HepG2 (cell line): ENCODE measurements around the gene ZNRF3. TPM values are rescaled to one million over a fixed set of nuclear protein-coding genes. Genes with fewer than 3 reads are reported as not detected.

Source experiments
- CEBPG ChIP-seq: IDR thresholded peaks from 2 replicates; pipeline ENCODE4 v1.6.1; 2016
- ERF ChIP-seq: IDR thresholded peaks from 2 replicates; pipeline ENCODE4 v1.6.1; 2018; ENCODE audit warnings: missing biosample characterization, missing genetic modification reagents
- MAFG ChIP-seq: sonication (generic); formaldehyde crosslinking; IDR thresholded peaks from 2 replicates; pipeline ENCODE4 v1.5.1; 2020; ENCODE audit warnings: mild to moderate bottlenecking, missing genetic modification reagents
- MBD4 ChIP-seq: IDR thresholded peaks from 2 replicates; pipeline ENCODE4 v1.6.1; 2012; ENCODE audit warnings: low read length, inconsistent platforms, borderline replicate concordance
- MIER3 ChIP-seq: IDR thresholded peaks from 2 replicates; pipeline ENCODE4 v1.6.1; 2016; ENCODE audit warnings: missing compliant biosample characterization, borderline replicate concordance
- POGZ ChIP-seq: sonication (generic); formaldehyde crosslinking; IDR thresholded peaks from 2 replicates; pipeline ENCODE4 v1.4.0; 2020; ENCODE audit warnings: mild to moderate bottlenecking, missing genetic modification reagents
- SIX1 ChIP-seq: sonication (generic); formaldehyde crosslinking; IDR thresholded peaks from 2 replicates; pipeline ENCODE4 v1.4.0; 2020; ENCODE audit warnings: missing genetic modification reagents, borderline replicate concordance
- SOX5 ChIP-seq: IDR thresholded peaks from 2 replicates; pipeline ENCODE4 v1.6.1; 2016; ENCODE audit warnings: borderline replicate concordance
- SRY ChIP-seq: sonication (generic); formaldehyde crosslinking; IDR thresholded peaks from 2 replicates; pipeline ENCODE4 v1.8.0; 2022; ENCODE audit warnings: mild to moderate bottlenecking, missing genetic modification reagents
- ZNF317 ChIP-seq: sonication (generic); formaldehyde crosslinking; IDR thresholded peaks from 2 replicates; pipeline ENCODE4 v1.5.0; 2020; ENCODE audit warnings: mild to moderate bottlenecking, missing genetic modification reagents
- ZNF777 ChIP-seq: sonication (generic); formaldehyde crosslinking; IDR thresholded peaks from 2 replicates; pipeline ENCODE4 v1.4.0; 2020; ENCODE audit warnings: missing genetic modification reagents
- ZSCAN29 ChIP-seq: sonication (generic); formaldehyde crosslinking; conservative IDR thresholded peaks from 2 replicates; pipeline ENCODE4 v1.4.0; 2020; ENCODE audit warnings: mild to moderate bottlenecking, missing genetic modification reagents
- polyA plus RNA-seq, 8 experiments: library from polyadenylated mRNA; depleted of rRNA in 3 of 8; stranded (reverse) in 7 of 8; unstranded in 1 of 8; fragments of >200 nt; fragmentation: Illumina TruSeq in 4 of 8; extraction: Trizol in 4 of 8; gene quantifications; 2 replicates each; pipeline versions ENCODE4 v1.2.1 to v1.2.3, GENCODE V29; 2011 to 2016; ENCODE audit warnings: low read depth in 4 of 8, missing spikeins in 1 of 8, mixed read lengths in 1 of 8; ENCODE audit not compliant: insufficient read depth in 1 of 8
- total RNA-seq, 5 experiments: library from RNA; depleted of rRNA; stranded (reverse); fragments of >200 nt; fragmentation: Illumina TruSeq; extraction: Trizol; gene quantifications; 2 replicates each; pipeline ENCODE4 v1.2.3, GENCODE V29; 2016; ENCODE audit warnings: low read depth in 1 of 5
- TF ChIP-seq, protein P1 (sequence below), 2 experiments: sonication (generic) in 1 of 2; formaldehyde crosslinking in 1 of 2; IDR thresholded peaks; 2 replicates each; pipeline versions ENCODE4 v1.4.0 to v1.6.1; 2018 to 2020; ENCODE audit warnings: missing genetic modification reagents in 2 of 2, borderline replicate concordance in 1 of 2, low read depth in 1 of 2, mild to moderate bottlenecking in 1 of 2, missing biosample characterization in 1 of 2
- TF ChIP-seq, protein P2 (sequence below): IDR thresholded peaks from 2 replicates; pipeline ENCODE4 v1.6.1; 2016; ENCODE audit warnings: low read depth
- TF ChIP-seq, protein P3 (sequence below): sonication (generic); formaldehyde crosslinking; IDR thresholded peaks from 2 replicates; pipeline ENCODE4 v1.8.0; 2023; ENCODE audit warnings: mild to moderate bottlenecking, missing genetic modification reagents
- TF ChIP-seq, protein P4 (sequence below): sonication (generic); formaldehyde crosslinking; IDR thresholded peaks from 2 replicates; pipeline ENCODE4 v1.5.0; 2020; ENCODE audit warnings: missing genetic modification reagents
- TF ChIP-seq, protein P5 (sequence below): sonication (generic); formaldehyde crosslinking; IDR thresholded peaks from 2 replicates; pipeline ENCODE4 v1.5.0; 2020; ENCODE audit warnings: mild to moderate bottlenecking, missing genetic modification reagents, borderline replicate concordance
- TF ChIP-seq, protein P6 (sequence below): sonication (generic); formaldehyde crosslinking; IDR thresholded peaks from 2 replicates; pipeline ENCODE4 v1.4.0; 2020; ENCODE audit warnings: mild to moderate bottlenecking, low read depth, missing genetic modification reagents
- TF ChIP-seq, protein P7 (sequence below): sonication (generic); formaldehyde crosslinking; IDR thresholded peaks from 2 replicates; pipeline ENCODE4 v1.8.0; 2022; ENCODE audit warnings: missing genetic modification reagents, mild to moderate bottlenecking, inconsistent platforms, borderline replicate concordance

Gene ZNRF3
- total and polyA plus RNA-seq, 2 of the 13 experiments (the other 11 are each of a cell fraction or from before 2014, with no cell fraction given) = 20.3 to 36.7 TPM

DNA sequence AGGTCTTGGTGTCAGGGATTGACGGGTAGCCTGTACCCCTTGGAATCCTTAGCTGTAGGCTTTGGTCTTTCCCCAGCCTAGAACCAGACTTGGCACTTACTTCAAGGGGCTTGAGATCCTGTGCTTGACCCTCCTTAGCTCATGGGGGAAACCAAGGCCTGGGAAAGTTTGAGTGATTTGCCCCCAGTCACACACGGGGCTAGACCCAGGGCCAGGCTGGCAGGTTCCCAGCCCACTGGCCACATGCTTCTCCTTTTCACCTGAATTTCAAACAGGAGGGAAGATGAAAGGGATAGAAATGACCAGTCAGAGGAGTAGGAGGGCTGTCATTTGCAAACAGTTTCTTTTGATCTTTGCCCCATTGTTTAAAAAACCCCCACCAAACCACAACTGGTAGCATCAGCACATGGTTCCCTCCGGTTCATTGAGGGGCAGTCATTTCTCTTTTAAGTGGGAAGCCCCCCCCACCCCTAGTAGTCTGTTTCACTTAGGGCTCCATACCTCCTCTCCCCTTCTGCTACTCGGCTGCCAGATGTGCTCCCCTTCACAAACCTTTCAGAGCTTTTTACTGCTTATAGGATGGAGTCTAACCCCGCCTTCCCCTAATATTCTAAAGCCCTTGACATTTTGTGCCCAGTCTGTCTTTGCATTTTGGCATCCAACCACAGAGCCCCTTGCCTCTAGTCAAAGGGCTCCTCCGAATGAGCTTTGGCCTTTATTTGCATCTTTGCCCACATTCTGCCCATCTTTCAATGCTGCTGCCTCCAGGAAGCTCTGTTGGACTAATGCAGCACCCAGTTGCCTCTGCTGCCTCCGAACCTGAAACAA, 37.6 kb downstream of the ZNRF3 start (continued):
- TF ChIP-seq, protein P1, sequence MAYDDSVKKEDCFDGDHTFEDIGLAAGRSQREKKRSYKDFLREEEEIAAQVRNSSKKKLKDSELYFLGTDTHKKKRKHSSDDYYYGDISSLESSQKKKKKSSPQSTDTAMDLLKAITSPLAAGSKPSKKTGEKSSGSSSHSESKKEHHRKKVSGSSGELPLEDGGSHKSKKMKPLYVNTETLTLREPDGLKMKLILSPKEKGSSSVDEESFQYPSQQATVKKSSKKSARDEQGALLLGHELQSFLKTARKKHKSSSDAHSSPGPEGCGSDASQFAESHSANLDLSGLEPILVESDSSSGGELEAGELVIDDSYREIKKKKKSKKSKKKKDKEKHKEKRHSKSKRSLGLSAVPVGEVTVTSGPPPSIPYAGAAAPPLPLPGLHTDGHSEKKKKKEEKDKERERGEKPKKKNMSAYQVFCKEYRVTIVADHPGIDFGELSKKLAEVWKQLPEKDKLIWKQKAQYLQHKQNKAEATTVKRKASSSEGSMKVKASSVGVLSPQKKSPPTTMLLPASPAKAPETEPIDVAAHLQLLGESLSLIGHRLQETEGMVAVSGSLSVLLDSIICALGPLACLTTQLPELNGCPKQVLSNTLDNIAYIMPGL (CRISPR knock-in tag; IDR thresholded peaks at IDR 0.05; ENCODE audit: borderline replicate concordance in 1 of 2, low read depth in 1 of 2) = no peak
- no peak for TF ChIP-seq ZSCAN29 (CRISPR knock-in tag)
- TF ChIP-seq, protein P2, sequence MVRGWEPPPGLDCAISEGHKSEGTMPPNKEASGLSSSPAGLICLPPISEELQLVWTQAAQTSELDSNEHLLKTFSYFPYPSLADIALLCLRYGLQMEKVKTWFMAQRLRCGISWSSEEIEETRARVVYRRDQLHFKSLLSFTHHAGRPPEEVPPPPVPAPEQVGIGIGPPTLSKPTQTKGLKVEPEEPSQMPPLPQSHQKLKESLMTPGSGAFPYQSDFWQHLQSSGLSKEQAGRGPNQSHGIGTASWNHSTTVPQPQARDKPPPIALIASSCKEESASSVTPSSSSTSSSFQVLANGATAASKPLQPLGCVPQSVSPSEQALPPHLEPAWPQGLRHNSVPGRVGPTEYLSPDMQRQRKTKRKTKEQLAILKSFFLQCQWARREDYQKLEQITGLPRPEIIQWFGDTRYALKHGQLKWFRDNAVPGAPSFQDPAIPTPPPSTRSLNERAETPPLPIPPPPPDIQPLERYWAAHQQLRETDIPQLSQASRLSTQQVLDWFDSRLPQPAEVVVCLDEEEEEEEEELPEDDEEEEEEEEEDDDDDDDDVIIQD (CRISPR knock-in tag) = peak; percentile 46; the same call in 1 of the 2 replicates
- no peak; the same call in 1 of the 2 replicates for TF ChIP-seq MIER3 (CRISPR knock-in tag)
- 0 out of 2 replicates have a peak, but pooled peaks have one; percentile 24 for TF ChIP-seq ZNF777
- no peak for TF ChIP-seq SRY (CRISPR knock-in tag)
- TF ChIP-seq, protein P3, sequence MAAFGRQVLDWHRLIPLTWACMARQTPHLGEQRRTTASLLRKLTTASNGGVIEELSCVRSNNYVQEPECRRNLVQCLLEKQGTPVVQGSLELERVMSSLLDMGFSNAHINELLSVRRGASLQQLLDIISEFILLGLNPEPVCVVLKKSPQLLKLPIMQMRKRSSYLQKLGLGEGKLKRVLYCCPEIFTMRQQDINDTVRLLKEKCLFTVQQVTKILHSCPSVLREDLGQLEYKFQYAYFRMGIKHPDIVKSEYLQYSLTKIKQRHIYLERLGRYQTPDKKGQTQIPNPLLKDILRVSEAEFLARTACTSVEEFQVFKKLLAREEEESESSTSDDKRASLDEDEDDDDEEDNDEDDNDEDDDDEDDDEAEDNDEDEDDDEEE (CRISPR knock-in tag) = no peak
- TF ChIP-seq POGZ (CRISPR knock-in tag) = peak; percentile 77
- no peak for TF ChIP-seq ZNF317 (CRISPR knock-in tag)
- peak; percentile 97 for TF ChIP-seq SOX5 (CRISPR knock-in tag)
- TF ChIP-seq, protein P4, sequence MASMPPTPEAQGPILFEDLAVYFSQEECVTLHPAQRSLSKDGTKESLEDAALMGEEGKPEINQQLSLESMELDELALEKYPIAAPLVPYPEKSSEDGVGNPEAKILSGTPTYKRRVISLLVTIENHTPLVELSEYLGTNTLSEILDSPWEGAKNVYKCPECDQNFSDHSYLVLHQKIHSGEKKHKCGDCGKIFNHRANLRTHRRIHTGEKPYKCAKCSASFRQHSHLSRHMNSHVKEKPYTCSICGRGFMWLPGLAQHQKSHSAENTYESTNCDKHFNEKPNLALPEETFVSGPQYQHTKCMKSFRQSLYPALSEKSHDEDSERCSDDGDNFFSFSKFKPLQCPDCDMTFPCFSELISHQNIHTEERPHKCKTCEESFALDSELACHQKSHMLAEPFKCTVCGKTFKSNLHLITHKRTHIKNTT = no peak
- TF ChIP-seq, protein P5, sequence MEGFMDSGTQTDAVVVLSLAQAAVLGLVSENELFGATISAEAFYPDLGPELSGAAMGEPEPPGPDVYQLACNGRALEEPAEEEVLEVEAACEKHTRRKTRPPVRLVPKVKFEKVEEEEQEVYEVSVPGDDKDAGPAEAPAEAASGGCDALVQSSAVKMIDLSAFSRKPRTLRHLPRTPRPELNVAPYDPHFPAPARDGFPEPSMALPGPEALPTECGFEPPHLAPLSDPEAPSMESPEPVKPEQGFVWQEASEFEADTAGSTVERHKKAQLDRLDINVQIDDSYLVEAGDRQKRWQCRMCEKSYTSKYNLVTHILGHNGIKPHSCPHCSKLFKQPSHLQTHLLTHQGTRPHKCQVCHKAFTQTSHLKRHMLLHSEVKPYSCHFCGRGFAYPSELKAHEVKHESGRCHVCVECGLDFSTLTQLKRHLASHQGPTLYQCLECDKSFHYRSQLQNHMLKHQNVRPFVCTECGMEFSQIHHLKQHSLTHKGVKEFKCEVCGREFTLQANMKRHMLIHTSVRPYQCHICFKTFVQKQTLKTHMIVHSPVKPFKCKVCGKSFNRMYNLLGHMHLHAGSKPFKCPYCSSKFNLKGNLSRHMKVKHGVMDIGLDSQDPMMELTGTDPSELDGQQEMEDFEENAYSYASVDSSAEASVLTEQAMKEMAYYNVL (CRISPR knock-in tag) = peak; percentile 46; the same call in 1 of the 2 replicates
- 0 out of 2 replicates have a peak, but pooled peaks have one; percentile 57 for TF ChIP-seq ERF (CRISPR knock-in tag)
- TF ChIP-seq, protein P6, sequence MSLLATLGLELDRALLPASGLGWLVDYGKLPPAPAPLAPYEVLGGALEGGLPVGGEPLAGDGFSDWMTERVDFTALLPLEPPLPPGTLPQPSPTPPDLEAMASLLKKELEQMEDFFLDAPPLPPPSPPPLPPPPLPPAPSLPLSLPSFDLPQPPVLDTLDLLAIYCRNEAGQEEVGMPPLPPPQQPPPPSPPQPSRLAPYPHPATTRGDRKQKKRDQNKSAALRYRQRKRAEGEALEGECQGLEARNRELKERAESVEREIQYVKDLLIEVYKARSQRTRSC (CRISPR knock-in tag) = no peak
- no peak for TF ChIP-seq MBD4
- TF ChIP-seq, protein P7, sequence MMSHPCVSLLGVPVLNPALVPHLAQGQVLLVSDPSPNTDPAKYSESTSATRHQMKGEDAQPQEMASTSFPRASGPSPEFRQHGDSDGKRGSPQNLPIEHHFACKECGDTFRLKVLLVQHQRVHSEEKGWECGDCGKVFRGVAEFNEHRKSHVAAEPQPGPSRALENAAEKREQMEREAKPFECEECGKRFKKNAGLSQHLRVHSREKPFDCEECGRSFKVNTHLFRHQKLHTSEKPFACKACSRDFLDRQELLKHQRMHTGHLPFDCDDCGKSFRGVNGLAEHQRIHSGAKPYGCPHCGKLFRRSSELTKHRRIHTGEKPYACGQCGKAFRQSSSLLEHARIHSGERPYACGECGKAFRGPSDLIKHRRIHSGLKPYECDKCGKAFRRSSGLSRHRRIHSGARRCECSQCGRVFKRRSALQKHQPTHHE = peak; percentile 79; the same call in 1 of the 2 replicates
- TF ChIP-seq MAFG (CRISPR knock-in tag) = no peak
- peak; percentile 43; the same call in 1 of the 2 replicates for TF ChIP-seq CEBPG (CRISPR knock-in tag)
- TF ChIP-seq SIX1 = peak; percentile 38; the same call in 1 of the 2 replicates
